HepG2 (cell line): ENCODE data around the gene TBC1D30.

ENCODE experiments used
- CTCF ChIP-seq: sonication (generic); formaldehyde crosslinking; IDR thresholded peaks from 2 replicates; pipeline ENCODE4 v1.5.0; 2020; ENCODE audit warnings: mild to moderate bottlenecking, missing genetic modification reagents, moderate library complexity
- FOSL2 ChIP-seq: sonication (generic); formaldehyde crosslinking; IDR thresholded peaks from 2 replicates; pipeline ENCODE4 v1.4.0; 2020; ENCODE audit warnings: missing genetic modification reagents
- HMGXB4 ChIP-seq, 2 experiments: sonication (generic) in 1 of 2; formaldehyde crosslinking in 1 of 2; IDR thresholded peaks; 2 replicates each; pipeline versions ENCODE4 v1.4.0 to v1.6.1; 2018 to 2020; ENCODE audit warnings: missing genetic modification reagents in 2 of 2, borderline replicate concordance in 1 of 2, low read depth in 1 of 2, mild to moderate bottlenecking in 1 of 2, missing biosample characterization in 1 of 2
- POGZ ChIP-seq: sonication (generic); formaldehyde crosslinking; IDR thresholded peaks from 2 replicates; pipeline ENCODE4 v1.4.0; 2020; ENCODE audit warnings: mild to moderate bottlenecking, missing genetic modification reagents
- TBL1XR1 ChIP-seq: fragments of 150-350 bp; IDR thresholded peaks from 2 replicates; pipeline ENCODE4 v1.6.1; 2014; ENCODE audit warnings: borderline replicate concordance, low read length; ENCODE audit not compliant: partially characterized antibody
- YY1 ChIP-seq: IDR thresholded peaks from 2 replicates; pipeline ENCODE4 v1.6.1; 2011; ENCODE audit warnings: low read length, low read depth, moderate library complexity, mild to moderate bottlenecking; ENCODE audit not compliant: insufficient read depth, insufficient replicate concordance
- ZKSCAN1 ChIP-seq: fragments of 150-350 bp; IDR thresholded peaks from 2 replicates; pipeline ENCODE4 v1.6.1; 2014; ENCODE audit warnings: low read length
- ZNF121 ChIP-seq: sonication (generic); formaldehyde crosslinking; IDR thresholded peaks from 2 replicates; pipeline ENCODE4 v1.5.0; 2020; ENCODE audit warnings: mild to moderate bottlenecking, missing genetic modification reagents
- ZNF670 ChIP-seq: sonication (generic); formaldehyde crosslinking; IDR thresholded peaks from 2 replicates; pipeline ENCODE4 v1.8.0; 2022; ENCODE audit warnings: mild to moderate bottlenecking, missing genetic modification reagents, borderline replicate concordance
- TF ChIP-seq, protein P1 (sequence below): sonication (generic); formaldehyde crosslinking; conservative IDR thresholded peaks from 2 replicates; pipeline ENCODE4 v1.4.0; 2020; ENCODE audit warnings: missing genetic modification reagents
- TF ChIP-seq, protein P2 (sequence below): sonication (generic); formaldehyde crosslinking; conservative IDR thresholded peaks from 2 replicates; pipeline ENCODE4 v1.4.0; 2020; ENCODE audit warnings: mild to moderate bottlenecking, missing genetic modification reagents, moderate library complexity
- TF ChIP-seq, protein P3 (sequence below), 2 experiments: sonication (generic) in 1 of 2; formaldehyde crosslinking in 1 of 2; IDR thresholded peaks; 2 replicates each; pipeline versions ENCODE4 v1.5.1 to v1.6.1; 2011 to 2020; ENCODE audit warnings: borderline replicate concordance in 1 of 2, low read depth in 1 of 2, low read length in 1 of 2, mild to moderate bottlenecking in 1 of 2, missing genetic modification reagents in 1 of 2, moderate library complexity in 1 of 2

GRCh38 chr12:64883264-64884163 is 59.1 kb downstream of the TBC1D30 start:
- TF ChIP-seq YY1, result no peak
- TF ChIP-seq CTCF (CRISPR knock-in tag), result 0 out of 2 replicates have a peak, but pooled peaks have one; percentile 11
- TF ChIP-seq, protein P1, sequence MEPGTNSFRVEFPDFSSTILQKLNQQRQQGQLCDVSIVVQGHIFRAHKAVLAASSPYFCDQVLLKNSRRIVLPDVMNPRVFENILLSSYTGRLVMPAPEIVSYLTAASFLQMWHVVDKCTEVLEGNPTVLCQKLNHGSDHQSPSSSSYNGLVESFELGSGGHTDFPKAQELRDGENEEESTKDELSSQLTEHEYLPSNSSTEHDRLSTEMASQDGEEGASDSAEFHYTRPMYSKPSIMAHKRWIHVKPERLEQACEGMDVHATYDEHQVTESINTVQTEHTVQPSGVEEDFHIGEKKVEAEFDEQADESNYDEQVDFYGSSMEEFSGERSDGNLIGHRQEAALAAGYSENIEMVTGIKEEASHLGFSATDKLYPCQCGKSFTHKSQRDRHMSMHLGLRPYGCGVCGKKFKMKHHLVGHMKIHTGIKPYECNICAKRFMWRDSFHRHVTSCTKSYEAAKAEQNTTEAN (CRISPR knock-in tag), result no peak
- TF ChIP-seq HMGXB4 (CRISPR knock-in tag; IDR thresholded peaks at IDR 0.05; ENCODE audit: borderline replicate concordance in 1 of 2, low read depth in 1 of 2), result no peak
- no peak for TF ChIP-seq ZNF670 (CRISPR knock-in tag)
- TF ChIP-seq, protein P2, sequence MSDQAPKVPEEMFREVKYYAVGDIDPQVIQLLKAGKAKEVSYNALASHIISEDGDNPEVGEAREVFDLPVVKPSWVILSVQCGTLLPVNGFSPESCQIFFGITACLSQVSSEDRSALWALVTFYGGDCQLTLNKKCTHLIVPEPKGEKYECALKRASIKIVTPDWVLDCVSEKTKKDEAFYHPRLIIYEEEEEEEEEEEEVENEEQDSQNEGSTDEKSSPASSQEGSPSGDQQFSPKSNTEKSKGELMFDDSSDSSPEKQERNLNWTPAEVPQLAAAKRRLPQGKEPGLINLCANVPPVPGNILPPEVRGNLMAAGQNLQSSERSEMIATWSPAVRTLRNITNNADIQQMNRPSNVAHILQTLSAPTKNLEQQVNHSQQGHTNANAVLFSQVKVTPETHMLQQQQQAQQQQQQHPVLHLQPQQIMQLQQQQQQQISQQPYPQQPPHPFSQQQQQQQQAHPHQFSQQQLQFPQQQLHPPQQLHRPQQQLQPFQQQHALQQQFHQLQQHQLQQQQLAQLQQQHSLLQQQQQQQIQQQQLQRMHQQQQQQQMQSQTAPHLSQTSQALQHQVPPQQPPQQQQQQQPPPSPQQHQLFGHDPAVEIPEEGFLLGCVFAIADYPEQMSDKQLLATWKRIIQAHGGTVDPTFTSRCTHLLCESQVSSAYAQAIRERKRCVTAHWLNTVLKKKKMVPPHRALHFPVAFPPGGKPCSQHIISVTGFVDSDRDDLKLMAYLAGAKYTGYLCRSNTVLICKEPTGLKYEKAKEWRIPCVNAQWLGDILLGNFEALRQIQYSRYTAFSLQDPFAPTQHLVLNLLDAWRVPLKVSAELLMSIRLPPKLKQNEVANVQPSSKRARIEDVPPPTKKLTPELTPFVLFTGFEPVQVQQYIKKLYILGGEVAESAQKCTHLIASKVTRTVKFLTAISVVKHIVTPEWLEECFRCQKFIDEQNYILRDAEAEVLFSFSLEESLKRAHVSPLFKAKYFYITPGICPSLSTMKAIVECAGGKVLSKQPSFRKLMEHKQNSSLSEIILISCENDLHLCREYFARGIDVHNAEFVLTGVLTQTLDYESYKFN, result no peak
- TF ChIP-seq TBL1XR1, result no peak
- TF ChIP-seq, protein P3, sequence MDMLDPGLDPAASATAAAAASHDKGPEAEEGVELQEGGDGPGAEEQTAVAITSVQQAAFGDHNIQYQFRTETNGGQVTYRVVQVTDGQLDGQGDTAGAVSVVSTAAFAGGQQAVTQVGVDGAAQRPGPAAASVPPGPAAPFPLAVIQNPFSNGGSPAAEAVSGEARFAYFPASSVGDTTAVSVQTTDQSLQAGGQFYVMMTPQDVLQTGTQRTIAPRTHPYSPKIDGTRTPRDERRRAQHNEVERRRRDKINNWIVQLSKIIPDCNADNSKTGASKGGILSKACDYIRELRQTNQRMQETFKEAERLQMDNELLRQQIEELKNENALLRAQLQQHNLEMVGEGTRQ (IDR thresholded peaks at IDR 0.05; ENCODE audit: low read depth, low read length), result no peak
- TF ChIP-seq, protein P3 (CRISPR knock-in tag; IDR thresholded peaks at IDR 0.05; ENCODE audit: borderline replicate concordance), result no peak
- no peak for TF ChIP-seq ZNF121
- no peak for TF ChIP-seq FOSL2 (CRISPR knock-in tag)
- TF ChIP-seq POGZ, result no peak
- TF ChIP-seq ZKSCAN1, result no peak
